ENCODE data around the gene BTK. TPM values are rescaled to one million over a fixed set of nuclear protein-coding genes. Genes with fewer than 3 reads are reported as not detected.
A peak's percentile ranks its signal among the peaks of the same experiment; 100 is the strongest.

Gene BTK
- total RNA-seq, 1 donor from 2014 or later = 0.43 TPM

GRCh38 chrX:101415180-101416145 lies 29.5 kb upstream of the BTK start:
- Histone ChIP-seq H3K27me3 (ENCODE audit: insufficient read depth, low read length) (no peaks in the 10 kb centered on the region), H3K36me3 (ENCODE audit: insufficient read depth, low read length) (peaks cover 3% of the 10 kb centered on the region), H3K4me1 (ENCODE audit: insufficient read depth, low read length) (peaks cover 8% of the 10 kb centered on the region), H3K4me3 (ENCODE audit: insufficient read depth, low read depth, low read length) (no peak overlapping the region), H4K20me1 (ENCODE audit: insufficient read depth, low read length) (peaks cover 20% of the 10 kb centered on the region), H2AFZ (ENCODE audit: low read depth, low read length) (no peak overlapping the region), H3K9me3 (ENCODE audit: insufficient read depth, low read depth, low read length) (no peaks in the 10 kb centered on the region), H3K27ac (ENCODE audit: low read depth, low read length) (no peak overlapping the region), H3K4me2 (ENCODE audit: low read length) (peak overlapping the region; percentile 62), H3K9ac (ENCODE audit: low read length) (no peak overlapping the region), H3K79me2 (ENCODE audit: insufficient read depth, low read length) (peaks cover 28% of the 10 kb centered on the region)
- peak; percentile 91 for FAIRE-seq
- Mint-ChIP-seq H3K9me3 (ENCODE audit: unreplicated experiment) (no peaks in the 10 kb centered on the region), H3K27me3 (ENCODE audit: low read depth, unreplicated experiment) (no peaks in the 10 kb centered on the region), H3K36me3 (ENCODE audit: low read depth, unreplicated experiment) (no peaks in the 10 kb centered on the region), H3K27ac (ENCODE audit: unreplicated experiment) (no peak overlapping the region), H3K4me3 (ENCODE audit: unreplicated experiment) (no peak overlapping the region), H3K4me1 (ENCODE audit: low read depth, unreplicated experiment) (peaks cover 14% of the 10 kb centered on the region)
- DNase-seq (ENCODE audit: low read depth) = peak; percentile 59
- no peak for TF ChIP-seq EZH2 (IDR thresholded peaks at IDR 0.05; ENCODE audit: insufficient read depth, low read length)
- TF ChIP-seq CTCF (IDR thresholded peaks at IDR 0.05; ENCODE audit: insufficient read depth, low read depth, low read length) = peak; percentile 56

- no peak overlapping the region for H3K4me3 ChIP-seq (ENCODE audit: insufficient read depth, low read depth, low read length)
- Mint-ChIP-seq H3K4me1 (ENCODE audit: low read depth, unreplicated experiment) (peaks cover 12% of the 10 kb centered on the region), H3K4me3 (ENCODE audit: unreplicated experiment) (no peak overlapping the region), H3K27me3 (ENCODE audit: low read depth, unreplicated experiment) (no peaks in the 10 kb centered on the region), H3K9me3 (ENCODE audit: unreplicated experiment) (no peaks in the 10 kb centered on the region), H3K36me3 (ENCODE audit: low read depth, unreplicated experiment) (no peaks in the 10 kb centered on the region), H3K27ac (ENCODE audit: unreplicated experiment) (no peak overlapping the region)
- H3K36me3 ChIP-seq (ENCODE audit: insufficient read depth, low read length) = peaks cover 3% of the 10 kb centered on the region
- peak; percentile 67 for FAIRE-seq
- H3K4me2 ChIP-seq (ENCODE audit: low read length) = no peak overlapping the region
- H2AFZ ChIP-seq (ENCODE audit: low read depth, low read length) = no peak overlapping the region
- H3K4me1 ChIP-seq (ENCODE audit: insufficient read depth, low read length) = peaks cover 6% of the 10 kb centered on the region
- H3K9me3 ChIP-seq (ENCODE audit: insufficient read depth, low read depth, low read length) = no peaks in the 10 kb centered on the region
- H4K20me1 ChIP-seq (ENCODE audit: insufficient read depth, low read length) = peaks cover 22% of the 10 kb centered on the region
- DNase-seq (ENCODE audit: low read depth) = no peak
- no peak overlapping the region for H3K27ac ChIP-seq (ENCODE audit: low read depth, low read length)
- no peak overlapping the region for H3K9ac ChIP-seq (ENCODE audit: low read length)
- TF ChIP-seq CTCF (IDR thresholded peaks at IDR 0.05; ENCODE audit: insufficient read depth, low read depth, low read length) (no peak), EZH2 (IDR thresholded peaks at IDR 0.05; ENCODE audit: insufficient read depth, low read length) (no peak)
- peaks cover 58% of the 10 kb centered on the region for H3K79me2 ChIP-seq (ENCODE audit: insufficient read depth, low read length)
- H3K27me3 ChIP-seq (ENCODE audit: insufficient read depth, low read length) = no peaks in the 10 kb centered on the region
Observed at GRCh38 chrX:101411984-101412383, 26.0 kb upstream of the BTK start.

GRCh38 chrX:101410461-101410860 lies 24.5 kb upstream of the BTK start:
- peaks cover 3% of the 10 kb centered on the region for H3K36me3 ChIP-seq (ENCODE audit: insufficient read depth, low read length)
- peak overlapping the region; percentile 100 for H3K9ac ChIP-seq (ENCODE audit: low read length)
- peak overlapping the region; percentile 38 for H3K27ac ChIP-seq (ENCODE audit: low read depth, low read length)
- peak overlapping the region; percentile 82 for H3K27ac Mint-ChIP-seq (ENCODE audit: unreplicated experiment)
- H2AFZ ChIP-seq (ENCODE audit: low read depth, low read length) = no peak overlapping the region
- peak overlapping the region; percentile 82 for H3K4me3 Mint-ChIP-seq (ENCODE audit: unreplicated experiment)
- no peaks in the 10 kb centered on the region for H3K36me3 Mint-ChIP-seq (ENCODE audit: low read depth, unreplicated experiment)
- peak overlapping the region; percentile 39 for H3K4me3 ChIP-seq (ENCODE audit: insufficient read depth, low read depth, low read length)
- no peak for DNase-seq (ENCODE audit: low read depth)
- FAIRE-seq = no peak
- TF ChIP-seq EZH2 (IDR thresholded peaks at IDR 0.05; ENCODE audit: insufficient read depth, low read length) (no peak), CTCF (IDR thresholded peaks at IDR 0.05; ENCODE audit: insufficient read depth, low read depth, low read length) (no peak)
- H3K4me1 ChIP-seq (ENCODE audit: insufficient read depth, low read length) = peaks cover 6% of the 10 kb centered on the region
- peaks cover 12% of the 10 kb centered on the region for H3K4me1 Mint-ChIP-seq (ENCODE audit: low read depth, unreplicated experiment)
- peak overlapping the region; percentile 89 for H3K4me2 ChIP-seq (ENCODE audit: low read length)
- H3K79me2 ChIP-seq (ENCODE audit: insufficient read depth, low read length) = peaks cover 69% of the 10 kb centered on the region
- H3K9me3 Mint-ChIP-seq (ENCODE audit: unreplicated experiment) = no peaks in the 10 kb centered on the region
- no peaks in the 10 kb centered on the region for H3K27me3 Mint-ChIP-seq (ENCODE audit: low read depth, unreplicated experiment)
- H3K9me3 ChIP-seq (ENCODE audit: insufficient read depth, low read depth, low read length) = no peaks in the 10 kb centered on the region
- H4K20me1 ChIP-seq (ENCODE audit: insufficient read depth, low read length) = peaks cover 22% of the 10 kb centered on the region
- H3K27me3 ChIP-seq (ENCODE audit: insufficient read depth, low read length) = no peaks in the 10 kb centered on the region
